Activated CD8-positive, alpha-beta T cell treated with anti-CD3 and anti-CD28 coated beads for 36 hours (primary cell): Measurements from ENCODE around the gene CTBP1. TPM values are rescaled to one million over a fixed set of nuclear protein-coding genes. Genes with fewer than 3 reads are reported as not detected.

ENCODE experiments used
- ATAC-seq: fragments of 200-7000 bp; cut with Tn5 transposase; one replicate; pipeline ENCODE4 v1.10.0; 2021; ENCODE audit warnings: mild to moderate bottlenecking, moderate library complexity
- CTCF ChIA-PET: fragments of 350-600 bp; sonication (Branson Sonifier 250); formaldehyde crosslinking; loops from one replicate; lab custom pipeline; 2021; ENCODE audit warnings: antibody characterized with exemption; lab: Charles Lee
- POLR2A ChIA-PET: fragments of 350-600 bp; sonication (Branson Sonifier 250); formaldehyde crosslinking; loops from one replicate; lab custom pipeline; 2021; ENCODE audit warnings: antibody characterized with exemption; lab: Charles Lee
- DNase-seq: peaks from one replicate; pipeline ENCODE4 v3.0.0-alpha.2; 2020
- H3K27ac Mint-ChIP-seq: one replicate; pipeline ENCODE4 v1.8.0; 2021; ENCODE audit warnings: mild to moderate bottlenecking, mixed read lengths
- H3K27me3 Mint-ChIP-seq: one replicate; pipeline ENCODE4 v1.8.0; 2021; ENCODE audit warnings: mixed read lengths
- H3K36me3 Mint-ChIP-seq: one replicate; pipeline ENCODE4 v1.8.0; 2021; ENCODE audit warnings: low read depth, mixed read lengths
- H3K4me1 Mint-ChIP-seq: one replicate; pipeline ENCODE4 v1.8.0; 2021; ENCODE audit warnings: low read depth, mixed read lengths
- H3K4me3 Mint-ChIP-seq: one replicate; pipeline ENCODE4 v1.8.0; 2021; ENCODE audit warnings: mild to moderate bottlenecking, moderate library complexity, mixed read lengths
- H3K9me3 Mint-ChIP-seq: one replicate; pipeline ENCODE4 v1.8.0; 2021; ENCODE audit warnings: mixed read lengths
- CTCF ChIP-seq: fragments of 200-600 bp; IDR thresholded peaks from one replicate; pipeline ENCODE4 v1.8.0; 2022; ENCODE audit warnings: antibody characterized with exemption, mild to moderate bottlenecking
- intact Hi-C: fragments of 100-400 bp; cut with micrococcal nuclease; formaldehyde crosslinking; loops from one replicate; pipeline ENCODE4 v1.10.0; 2022
- total RNA-seq, 2 experiments: library from RNA; stranded (reverse); gene quantifications; one replicate each; pipeline ENCODE4 v1.2.3, GENCODE V29; 2021

CTBP1 gene
- total RNA-seq, 2 experiments from 2014 or later = 136 TPM

GRCh38 chr4:1283711-1284110 lies 34.8 kb upstream of the CTBP1 start:
- H3K27me3 Mint-ChIP-seq = no peaks in the 10 kb centered on the region
- H3K4me1 Mint-ChIP-seq = peaks cover 4% of the 10 kb centered on the region
- ATAC-seq (no peak), DNase-seq (no peak)
- no peak overlapping the region for H3K27ac Mint-ChIP-seq
- ChIA-PET CTCF (interaction anchor here (5.3 to 9.6 kb wide), 2 partner anchors 15 to 153 kb away, joined by 39 to 57 read pairs; no protein-coding TSS in a partner anchor), POLR2A (no interaction called here)
- no peak overlapping the region for H3K4me3 Mint-ChIP-seq
- intact Hi-C loops = no loop called here
- peaks cover 4% of the 10 kb centered on the region for H3K9me3 Mint-ChIP-seq
- no peak for TF ChIP-seq CTCF
- H3K36me3 Mint-ChIP-seq = no peaks in the 10 kb centered on the region

DNA sequence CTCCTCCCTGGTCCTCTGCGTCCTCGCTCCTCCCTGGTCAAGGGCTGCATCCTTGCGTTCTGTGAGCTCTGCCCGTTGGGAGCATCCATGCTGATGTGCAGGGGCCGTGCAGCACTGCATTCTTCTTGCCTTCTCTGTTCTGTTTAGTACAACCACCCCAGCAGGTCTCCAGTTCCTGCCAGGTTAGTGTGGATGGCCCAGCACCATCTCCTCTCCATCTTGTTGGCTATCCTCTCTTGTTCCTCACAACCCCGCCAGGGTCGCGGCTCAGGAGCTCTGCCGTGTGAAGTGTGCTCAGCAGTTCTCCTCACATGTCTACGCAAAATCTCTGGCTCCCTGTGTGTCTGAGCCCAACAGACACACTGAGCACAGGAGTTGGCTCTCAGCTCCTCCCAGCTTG lies 30.3 kb upstream of the CTBP1 start:
- ChIA-PET POLR2A (interaction anchor here (0.6 kb wide), 1 partner anchor 27 kb away, joined by 3 read pairs; no protein-coding TSS in a partner anchor), CTCF (interaction anchor here (1.1 kb wide), 1 partner anchor 15 kb away, joined by 3 read pairs; no protein-coding TSS in a partner anchor)
- ATAC-seq (no peak), DNase-seq (no peak)
- no peaks in the 10 kb centered on the region for H3K36me3 Mint-ChIP-seq
- H3K27me3 Mint-ChIP-seq = no peaks in the 10 kb centered on the region
- intact Hi-C loops = no loop called here
- H3K9me3 Mint-ChIP-seq = no peaks in the 10 kb centered on the region
- no peaks in the 10 kb centered on the region for H3K4me1 Mint-ChIP-seq
- no peak for TF ChIP-seq CTCF
- no peak overlapping the region for H3K27ac Mint-ChIP-seq
- no peak overlapping the region for H3K4me3 Mint-ChIP-seq

GRCh38 chr4:1277667-1278665 lies 29.0 kb upstream of the CTBP1 start:
- ATAC-seq (peak; percentile 49), DNase-seq (peak; percentile 24)
- Mint-ChIP-seq H3K9me3 (no peaks in the 10 kb centered on the region), H3K27ac (no peak overlapping the region), H3K4me3 (no peak overlapping the region), H3K36me3 (no peaks in the 10 kb centered on the region), H3K27me3 (no peaks in the 10 kb centered on the region), H3K4me1 (no peaks in the 10 kb centered on the region)
- ChIA-PET POLR2A (interaction anchor here (1.0 kb wide), 1 partner anchor 9 kb away, joined by 6 read pairs; no protein-coding TSS in a partner anchor), CTCF (interaction anchor here (0.8 to 1.8 kb wide), 6 partner anchors 8 to 148 kb away, joined by 3 to 9 read pairs (median 4); no protein-coding TSS in a partner anchor)
- TF ChIP-seq CTCF = no peak
- intact Hi-C loops = no loop called here

DNA sequence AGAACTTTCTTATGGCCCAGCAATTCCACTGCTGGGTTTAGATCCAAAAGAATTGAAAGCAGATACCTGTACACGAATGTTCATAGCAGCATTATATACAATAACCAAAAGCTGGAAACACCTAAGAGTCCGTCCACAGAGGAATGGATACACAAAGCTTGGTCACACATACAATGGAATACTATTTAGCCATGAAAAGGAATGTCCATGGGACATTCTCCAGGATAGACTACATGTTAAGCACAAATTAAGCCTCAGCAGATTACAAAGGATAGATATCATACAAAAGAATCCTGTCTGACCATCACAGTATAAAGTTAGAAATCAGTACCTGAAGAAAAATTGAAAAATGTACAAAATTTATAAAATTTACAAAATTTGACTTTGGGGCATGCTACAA lies 28.1 kb upstream of the CTBP1 start:
- Mint-ChIP-seq H3K27ac (no peak overlapping the region), H3K36me3 (no peaks in the 10 kb centered on the region), H3K27me3 (no peaks in the 10 kb centered on the region), H3K9me3 (no peaks in the 10 kb centered on the region), H3K4me1 (no peaks in the 10 kb centered on the region), H3K4me3 (no peak overlapping the region)
- ATAC-seq (no peak), DNase-seq (no peak)
- ChIA-PET CTCF (interaction anchor here (1.1 to 1.8 kb wide), 4 partner anchors 8 to 79 kb away, joined by 4 to 9 read pairs (median 6); no protein-coding TSS in a partner anchor), POLR2A (no interaction called here)
- intact Hi-C loops = no loop called here
- no peak for TF ChIP-seq CTCF

GRCh38 chr4:1274871-1275270 lies 25.9 kb upstream of the CTBP1 start:
- H3K27me3 Mint-ChIP-seq = no peaks in the 10 kb centered on the region
- no peaks in the 10 kb centered on the region for H3K36me3 Mint-ChIP-seq
- H3K27ac Mint-ChIP-seq = no peak overlapping the region
- H3K4me3 Mint-ChIP-seq = no peak overlapping the region
- no peak for ATAC-seq
- H3K4me1 Mint-ChIP-seq = no peaks in the 10 kb centered on the region
- H3K9me3 Mint-ChIP-seq = peaks cover 5% of the 10 kb centered on the region
- ChIA-PET POLR2A (no interaction called here), CTCF (no interaction called here)
- TF ChIP-seq CTCF = no peak
- DNase-seq = no peak
- intact Hi-C loops = no loop called here
